GM19395 (cell line): Measurements from ENCODE around the gene FARP1.

Experiments
- ATAC-seq: cut with Tn5 transposase; IDR thresholded peaks from one replicate; pipeline ENCODE4 v1.9.1; 2021; ENCODE audit warnings: mild to moderate bottlenecking, moderate library complexity; ENCODE audit not compliant: unreplicated experiment

Gene FARP1

DNA sequence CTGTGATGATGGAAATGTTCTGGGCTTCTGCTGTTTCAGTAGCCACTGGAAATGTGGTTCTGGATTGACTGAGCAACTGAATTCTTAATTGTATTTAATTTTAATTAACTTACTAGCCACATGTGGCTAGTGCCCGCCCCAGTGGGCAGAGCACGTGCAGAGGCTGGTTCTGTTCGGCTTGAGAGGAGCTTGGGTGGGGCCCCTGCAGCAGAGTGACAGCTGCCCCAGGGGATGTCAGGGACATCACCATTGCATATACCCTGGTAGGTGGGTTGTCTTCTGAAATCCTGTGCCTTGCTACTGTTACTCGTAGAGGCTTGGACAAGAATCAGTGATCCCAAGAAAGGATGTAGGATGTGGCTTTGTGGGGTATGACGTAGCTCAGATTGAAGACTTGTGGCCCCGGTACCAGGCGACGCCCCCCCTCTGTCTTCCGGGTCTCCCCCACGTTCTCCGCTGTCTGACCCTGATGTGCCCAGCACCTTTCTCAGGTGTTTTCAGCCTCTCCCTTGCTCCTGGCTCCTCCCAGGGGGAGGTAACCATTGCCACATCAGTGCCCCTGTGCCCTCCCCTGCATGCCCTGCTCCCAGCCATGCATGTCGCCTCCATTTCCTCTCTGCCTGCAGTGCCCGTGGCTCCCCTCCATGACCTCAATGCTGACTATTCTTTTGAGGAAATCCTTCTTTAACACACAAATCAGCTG lies 136.7 kb downstream of the FARP1 start:
- no peak for ATAC-seq

DNA sequence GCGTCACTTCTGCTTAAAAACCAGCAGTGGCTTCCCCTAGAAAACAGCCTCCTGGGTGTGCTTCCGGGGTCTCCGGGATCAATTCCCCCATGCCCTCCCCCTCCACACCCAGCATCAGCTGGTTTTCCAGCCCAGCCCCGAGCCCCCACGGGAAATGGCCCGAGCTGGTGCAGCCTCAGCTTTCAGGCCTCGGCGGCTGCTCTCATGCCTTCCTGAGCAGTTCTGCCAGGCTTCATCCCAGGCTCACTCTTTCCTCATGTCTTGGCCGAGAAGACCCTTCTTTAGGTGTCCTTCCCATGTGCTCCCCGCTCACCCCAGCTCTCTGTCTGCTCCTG lies 137.2 kb downstream of the FARP1 start:
- ATAC-seq, result no peak

DNA sequence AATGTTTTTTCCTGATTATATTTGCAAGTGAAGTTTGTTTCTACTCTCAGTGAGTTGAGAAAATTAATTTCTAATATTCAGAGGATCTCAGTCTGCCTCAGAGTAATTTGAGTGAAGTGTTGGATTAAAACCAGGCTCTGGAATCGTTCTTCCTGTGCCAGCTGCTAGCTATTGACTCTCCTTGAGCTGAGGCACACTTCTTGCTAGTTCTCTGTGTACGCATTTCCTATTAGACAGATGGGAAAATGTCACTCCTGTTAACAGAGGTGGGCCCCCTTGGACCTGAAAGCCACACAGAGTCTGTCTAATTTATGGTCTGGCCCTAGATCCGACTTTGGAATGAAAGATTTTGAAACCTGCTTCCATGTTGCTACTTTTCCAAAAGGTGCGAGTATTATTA lies 141.8 kb downstream of the FARP1 start:
- ATAC-seq, result no peak

DNA sequence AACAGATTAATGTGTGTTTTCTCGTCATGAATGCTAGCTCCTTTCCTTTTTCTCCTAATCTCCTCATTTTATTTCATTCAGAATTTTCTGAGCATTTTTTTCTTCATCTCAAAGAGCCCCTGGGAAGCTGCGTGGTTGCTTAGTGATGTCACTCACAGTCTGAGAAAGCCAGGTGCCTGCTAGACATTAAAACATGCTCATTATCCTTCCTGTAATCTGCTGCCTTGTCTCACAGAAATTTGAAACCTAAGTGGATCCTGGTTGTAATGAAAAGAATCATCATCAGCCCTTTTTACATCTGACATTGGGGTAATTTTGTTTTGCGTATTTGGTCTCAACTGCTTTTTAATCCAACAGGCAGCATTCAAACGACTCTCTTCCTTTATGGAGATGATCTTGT lies 142.4 kb downstream of the FARP1 start:
- no peak for ATAC-seq

DNA sequence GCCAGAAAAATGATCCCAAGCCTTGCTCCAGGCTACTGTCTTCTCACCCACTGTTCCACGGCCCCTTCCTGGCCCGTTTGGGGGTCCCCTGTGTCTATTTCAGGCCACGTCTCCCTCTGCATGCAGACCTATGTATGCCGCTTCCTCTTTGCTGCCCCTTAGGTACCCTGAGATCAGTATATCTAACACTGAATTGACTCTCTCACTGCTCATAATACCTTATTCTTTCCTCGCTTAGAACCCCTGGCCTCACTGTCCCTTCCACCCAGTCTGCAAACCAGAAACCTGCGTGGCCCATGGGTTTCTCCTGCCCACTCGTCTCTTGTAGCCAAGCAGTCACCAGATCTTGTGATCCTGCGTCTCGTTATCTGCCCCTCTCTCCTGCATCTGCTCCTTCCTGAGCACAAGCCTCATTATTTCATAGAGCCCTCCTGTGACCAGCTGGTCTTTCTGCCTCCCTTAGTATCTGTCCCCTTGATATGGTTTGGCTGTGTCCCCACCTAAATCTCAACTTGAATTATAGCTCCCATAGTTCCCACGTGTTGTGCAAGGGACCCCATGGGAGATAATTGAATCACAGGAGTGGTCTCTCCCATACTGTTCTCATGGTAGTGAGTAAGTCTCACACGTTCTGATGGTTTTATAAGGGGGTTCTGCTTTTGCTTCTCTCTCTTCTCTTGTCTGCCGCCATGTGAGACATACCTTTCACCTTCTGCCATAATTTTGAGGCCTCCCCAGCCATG lies 143.1 kb downstream of the FARP1 start:
- ATAC-seq, result no peak

DNA sequence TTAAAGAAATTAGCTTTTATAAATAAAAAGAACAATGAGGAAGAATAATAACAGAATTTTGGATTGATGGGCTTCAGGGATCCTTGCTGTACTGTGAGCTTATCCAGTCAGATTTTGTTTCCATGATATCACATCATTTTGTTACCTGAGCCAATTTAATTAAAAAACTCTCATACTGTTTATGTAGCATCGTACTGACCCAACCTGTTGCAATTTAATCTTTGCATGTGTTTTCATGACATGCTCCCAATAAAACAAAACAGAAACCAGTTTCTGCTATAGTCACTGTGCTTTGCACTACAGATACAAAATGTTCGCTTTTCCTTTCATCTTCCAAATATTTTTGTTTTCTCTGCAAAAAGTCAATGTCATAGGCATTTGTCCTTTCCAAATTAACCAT lies 143.9 kb downstream of the FARP1 start:
- no peak for ATAC-seq

DNA sequence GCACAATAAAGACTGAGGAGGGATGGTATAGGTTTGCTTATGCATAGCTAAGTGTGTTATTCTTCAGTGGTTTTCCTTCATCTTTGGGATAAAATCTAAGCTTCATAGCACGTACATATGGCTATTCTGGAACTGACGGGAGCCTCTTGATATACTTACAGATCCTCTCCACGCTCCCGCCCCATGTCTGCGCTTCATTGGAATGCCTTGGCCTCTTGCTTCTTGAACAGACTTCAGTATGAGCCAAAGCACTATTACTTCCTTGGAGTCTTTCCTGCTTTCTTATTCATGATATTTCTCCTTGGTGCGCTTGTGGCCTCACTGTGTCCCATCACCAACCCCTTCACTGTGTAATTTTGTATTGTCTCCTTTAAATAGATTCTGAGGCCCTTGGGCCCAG lies 145.3 kb downstream of the FARP1 start:
- ATAC-seq, result no peak

DNA sequence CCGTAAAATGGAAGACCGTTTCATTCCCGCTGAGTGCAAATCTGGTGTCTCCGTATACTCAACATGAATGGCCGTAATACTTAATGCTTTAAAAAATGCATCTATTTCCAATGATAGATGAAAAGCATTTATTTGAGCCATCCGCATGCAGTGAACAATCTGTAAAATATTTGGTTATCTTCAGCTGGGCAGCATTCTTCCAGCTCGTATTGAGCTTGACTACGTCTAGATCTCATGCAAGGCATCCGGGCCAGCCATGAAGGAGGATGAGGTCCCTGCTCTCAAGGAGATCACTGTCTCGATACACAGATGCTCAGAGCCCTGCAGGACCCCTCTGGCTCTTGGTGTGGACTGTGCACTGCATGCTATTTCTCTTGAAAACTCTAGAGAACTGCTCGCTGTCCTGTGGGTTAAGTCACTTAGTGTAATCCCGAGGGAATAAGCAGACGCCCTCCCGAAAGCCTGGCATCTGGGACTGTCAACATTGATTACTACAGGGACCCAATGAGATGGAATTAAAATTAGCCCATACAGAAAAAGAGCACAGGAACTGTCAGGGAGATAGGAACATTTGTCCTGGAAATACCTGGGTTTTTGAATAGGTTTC lies 146.5 kb downstream of the FARP1 start:
- ATAC-seq, result no peak

DNA sequence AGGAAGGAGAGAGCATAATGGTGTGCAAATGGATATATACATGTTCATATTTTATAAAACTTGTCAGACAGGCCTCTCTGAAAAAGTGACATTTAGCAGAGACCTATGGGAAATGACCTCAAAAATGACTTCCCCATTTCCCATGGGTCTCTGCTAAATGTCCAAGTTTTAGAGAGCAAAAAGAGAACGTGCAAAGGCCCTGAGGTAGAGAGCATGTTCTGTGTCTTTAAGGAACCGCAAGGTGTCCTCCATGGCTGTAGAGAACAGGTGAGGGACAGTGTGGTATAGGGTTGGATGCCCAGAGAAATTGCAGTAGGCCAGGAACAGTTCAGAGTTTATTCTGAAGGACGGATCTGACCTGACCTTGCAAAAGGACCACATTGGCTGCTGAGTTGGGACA lies 147.4 kb downstream of the FARP1 start:
- ATAC-seq, result no peak

DNA sequence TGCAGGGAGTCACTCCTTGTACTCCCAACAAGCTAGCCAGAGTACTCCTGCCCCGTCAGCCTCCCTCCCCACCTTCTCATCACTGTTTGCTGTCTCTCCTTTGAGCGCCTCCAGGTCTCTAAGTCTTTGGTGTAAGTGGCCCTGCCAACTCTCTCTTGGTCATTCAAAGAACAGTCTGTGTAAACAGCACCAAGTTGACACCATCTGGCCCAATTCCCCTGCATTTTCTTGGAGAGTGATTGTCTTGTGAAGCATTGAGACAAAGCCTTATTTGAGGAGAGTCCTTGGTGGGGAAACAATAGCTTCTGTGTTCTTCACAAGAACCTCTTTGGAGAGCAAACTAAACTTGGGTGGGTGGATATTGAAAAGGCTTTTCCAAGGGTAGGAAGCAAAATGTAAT lies 148.8 kb downstream of the FARP1 start:
- ATAC-seq, result no peak

DNA sequence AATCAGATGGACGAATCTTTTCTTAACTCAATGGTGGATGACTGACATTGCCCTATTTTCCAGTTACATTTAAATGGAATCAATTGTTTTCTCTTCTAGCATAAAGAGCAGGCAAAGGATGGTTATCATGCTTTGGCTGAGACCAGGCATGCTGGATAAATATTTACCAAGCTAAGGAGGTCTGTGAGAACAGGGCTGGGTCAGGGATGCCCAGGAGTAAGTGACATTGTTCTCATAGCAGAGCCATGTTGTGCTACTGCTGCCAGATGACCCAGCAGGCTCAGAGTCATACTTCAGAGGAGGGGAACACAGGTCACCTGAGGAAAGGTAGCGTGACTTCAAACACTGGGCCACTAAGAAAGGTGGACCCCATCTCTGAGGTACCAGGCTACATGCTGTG lies 150.2 kb downstream of the FARP1 start:
- no peak for ATAC-seq

DNA sequence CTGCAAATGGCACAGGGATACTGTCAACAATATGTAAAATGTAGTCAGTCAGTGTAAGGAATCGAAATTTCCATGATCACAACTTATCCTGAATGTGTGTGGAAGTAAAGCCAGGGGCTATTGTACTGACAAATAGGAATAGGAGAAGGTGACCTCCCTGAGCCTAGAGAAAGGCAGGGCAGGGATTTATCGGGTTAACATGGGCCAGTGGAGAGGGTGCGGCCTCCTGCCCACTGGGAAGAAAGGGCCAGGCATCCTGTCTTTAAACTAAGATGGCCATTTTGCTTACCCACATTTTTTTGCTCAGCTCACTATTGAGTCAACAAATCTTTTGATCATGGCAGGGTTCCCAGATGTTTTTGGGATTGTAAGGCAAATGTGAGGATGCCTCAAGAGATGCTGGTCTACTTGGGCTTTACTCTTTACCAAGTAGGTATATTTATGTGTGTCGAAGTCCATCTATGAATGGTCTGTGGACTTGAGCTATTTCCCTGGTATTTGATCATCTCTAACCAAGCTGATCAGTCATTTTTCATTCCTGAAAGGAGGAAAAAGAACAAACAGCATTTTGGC lies 150.8 kb downstream of the FARP1 start:
- ATAC-seq, result no peak

DNA sequence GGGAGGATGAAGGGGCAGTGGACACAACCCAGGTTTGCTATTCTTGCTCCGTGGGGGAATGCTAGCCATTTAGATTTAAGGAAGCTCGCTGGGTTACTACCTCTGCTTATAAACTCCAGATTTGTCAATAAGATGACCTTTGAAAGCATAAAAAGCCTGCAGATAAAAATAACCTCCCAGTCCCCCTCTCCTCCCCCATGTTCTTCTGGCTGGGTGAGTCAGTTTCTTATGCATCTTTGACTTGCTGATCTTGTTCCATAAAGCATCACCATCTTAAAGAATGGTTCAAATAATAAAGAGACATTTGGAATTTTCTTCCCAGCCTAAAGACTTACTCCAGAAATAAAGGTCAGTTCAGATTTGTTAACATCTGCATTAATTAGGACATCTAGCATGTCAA lies 152.5 kb downstream of the FARP1 start:
- ATAC-seq, result no peak

DNA sequence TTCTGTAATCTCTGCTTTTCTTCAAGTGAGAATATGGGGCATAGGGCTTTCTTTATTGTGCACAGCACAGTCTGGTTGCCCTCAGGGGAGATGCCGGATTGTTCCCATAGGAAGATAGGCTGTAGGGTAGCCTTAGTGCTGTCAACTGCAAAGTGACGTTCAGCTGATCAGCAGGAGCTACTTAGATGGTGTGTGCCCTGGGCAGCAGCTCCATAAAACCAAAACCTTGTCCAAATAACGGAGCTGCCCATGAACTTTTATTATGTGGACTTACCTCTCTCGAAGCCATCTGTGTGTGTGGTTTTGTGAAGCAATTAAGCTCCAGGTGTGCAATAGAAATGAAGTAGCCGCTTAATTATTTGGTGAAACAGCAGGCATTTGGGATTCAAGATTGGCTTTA lies 154.2 kb downstream of the FARP1 start:
- no peak for ATAC-seq

DNA sequence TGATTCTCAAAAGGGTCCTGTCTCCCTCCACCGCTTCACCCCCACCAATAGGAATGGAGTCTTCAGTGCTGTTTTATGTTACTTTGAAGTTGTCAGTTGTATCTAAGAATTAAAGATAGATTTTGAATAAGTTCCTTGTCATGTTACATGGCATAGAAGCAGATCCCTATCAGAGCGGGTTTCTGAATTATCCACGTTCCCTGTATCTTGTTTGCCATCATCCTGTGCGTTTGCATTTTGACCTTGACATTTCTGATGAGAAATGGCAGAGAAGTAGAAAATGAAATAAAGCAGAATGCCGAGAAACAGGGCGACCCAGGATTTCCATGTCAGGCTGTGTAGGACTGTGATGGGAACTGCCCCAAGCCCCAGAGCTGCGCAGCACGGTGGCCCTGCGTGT lies 154.9 kb downstream of the FARP1 start:
- ATAC-seq, result no peak

DNA sequence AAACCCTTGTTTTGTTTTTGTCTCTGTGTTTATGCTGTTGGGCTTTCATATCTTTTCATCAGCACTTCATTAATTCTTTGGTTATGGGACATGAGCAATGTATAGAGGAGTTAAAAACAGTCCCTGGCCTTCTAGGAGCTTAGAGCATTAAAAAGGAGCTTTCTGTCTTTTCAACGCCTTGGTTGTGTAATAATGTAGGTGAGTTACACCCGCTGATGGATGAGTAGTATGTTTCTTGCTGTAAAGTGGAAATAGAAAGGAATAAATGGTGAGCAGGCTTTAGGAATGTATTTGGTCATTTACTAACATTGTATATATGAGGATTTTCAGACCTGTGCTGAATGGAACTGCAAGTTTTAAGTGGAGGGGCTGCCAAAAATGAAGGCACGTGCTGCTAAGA lies 155.7 kb downstream of the FARP1 start:
- no peak for ATAC-seq

DNA sequence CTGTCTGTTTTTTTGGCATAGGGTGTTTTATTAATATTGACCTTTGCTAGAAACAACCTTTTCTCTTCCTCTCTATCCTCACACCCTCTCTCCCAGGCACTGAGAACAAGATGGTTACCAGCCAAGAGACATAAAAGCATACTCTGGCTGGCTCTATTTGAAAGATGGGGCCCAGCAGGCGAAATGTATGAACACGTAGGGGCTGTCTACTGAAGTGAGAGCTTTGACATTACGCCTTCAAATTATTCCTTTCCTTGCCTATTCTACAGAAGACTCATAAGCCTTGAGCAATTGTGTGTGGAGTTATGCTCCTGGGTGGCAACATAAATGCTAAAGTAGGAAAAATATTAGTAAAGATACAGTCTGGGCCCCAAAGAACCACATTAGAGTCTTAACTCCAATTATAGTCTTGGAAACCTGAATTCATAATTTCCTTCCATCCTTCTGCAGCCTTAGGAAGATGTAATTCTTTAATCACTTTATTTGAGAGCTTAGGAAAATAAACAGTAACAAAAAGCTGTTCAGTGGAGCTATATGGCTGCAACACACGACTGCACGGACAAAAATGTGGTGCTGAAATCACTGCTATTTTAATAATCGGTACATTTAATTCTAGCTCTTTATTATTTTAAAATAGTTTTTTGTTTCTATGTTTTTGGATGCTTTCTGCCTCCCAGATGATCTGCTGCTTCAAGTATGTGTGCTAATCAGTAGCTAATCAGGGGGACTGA lies 156.5 kb downstream of the FARP1 start:
- no peak for ATAC-seq

DNA sequence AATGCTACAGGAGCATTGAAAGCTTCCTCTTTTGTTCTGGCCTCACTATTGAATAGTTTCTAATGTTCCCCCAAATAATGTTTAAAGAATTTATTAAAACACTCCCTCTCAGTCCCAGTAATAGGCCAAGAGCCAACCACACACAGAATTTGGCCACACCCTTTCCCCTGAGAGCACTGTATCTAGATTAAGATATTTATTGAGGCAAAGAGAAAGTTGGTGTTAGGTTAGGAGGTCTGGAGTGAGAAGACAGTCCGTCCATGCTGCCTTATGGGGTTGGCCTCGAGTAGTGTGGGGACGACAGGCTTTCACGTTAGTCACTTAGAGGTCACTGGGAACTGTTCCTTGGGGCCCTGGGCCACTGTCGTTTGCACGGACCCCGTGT lies 157.1 kb downstream of the FARP1 start:
- ATAC-seq, result no peak

DNA sequence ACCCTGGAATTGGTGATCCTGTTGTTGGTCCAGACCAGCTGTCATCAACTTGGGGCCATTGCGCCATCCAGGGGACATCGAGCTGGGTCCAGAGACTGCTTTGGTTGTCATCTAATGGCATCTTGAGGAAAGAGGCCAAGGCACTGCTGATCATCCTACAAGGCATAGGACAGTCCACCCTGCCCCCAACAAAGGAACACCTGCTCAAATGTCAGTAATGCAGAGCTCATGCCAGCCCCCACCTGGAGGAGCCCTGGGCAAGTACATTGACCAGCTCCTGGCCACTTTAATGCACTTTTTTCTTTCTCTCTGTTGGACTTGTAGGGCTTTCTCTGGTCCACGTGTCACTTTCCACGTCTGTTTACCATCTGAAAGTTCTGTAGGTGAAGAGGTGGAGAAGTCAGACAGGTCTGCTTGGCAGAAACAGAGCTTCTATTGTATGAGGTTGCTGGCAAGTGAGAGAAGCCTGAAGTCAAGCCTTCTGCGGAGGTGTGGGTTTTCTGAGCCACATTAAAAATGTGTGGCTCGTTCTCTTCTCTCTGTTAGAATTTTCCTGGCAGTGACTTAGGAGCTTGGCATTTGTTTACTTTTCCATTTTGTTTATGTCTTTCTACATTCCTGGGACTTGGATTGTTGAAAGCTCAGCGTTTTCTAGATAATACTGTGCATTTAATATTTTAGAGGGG lies 158.2 kb downstream of the FARP1 start:
- no peak for ATAC-seq

DNA sequence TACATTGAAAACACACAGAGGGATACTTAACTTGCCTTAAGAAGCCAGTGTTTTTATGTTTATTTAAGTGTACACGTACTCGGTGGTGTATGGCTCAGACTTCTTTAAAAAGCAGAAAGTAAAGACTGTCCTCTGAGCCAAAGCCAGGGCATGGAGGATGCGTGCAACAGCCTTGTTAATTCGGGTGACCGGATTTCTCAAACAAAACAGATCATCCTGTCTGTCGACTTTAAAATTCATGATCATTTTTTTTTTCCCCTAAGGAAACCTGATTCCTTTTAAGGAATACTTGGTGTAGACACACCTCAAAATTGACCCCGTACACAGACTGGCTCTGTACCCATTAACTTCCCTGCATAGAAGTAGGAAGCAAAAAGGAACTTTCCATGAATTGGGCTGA lies 158.8 kb downstream of the FARP1 start:
- no peak for ATAC-seq

DNA sequence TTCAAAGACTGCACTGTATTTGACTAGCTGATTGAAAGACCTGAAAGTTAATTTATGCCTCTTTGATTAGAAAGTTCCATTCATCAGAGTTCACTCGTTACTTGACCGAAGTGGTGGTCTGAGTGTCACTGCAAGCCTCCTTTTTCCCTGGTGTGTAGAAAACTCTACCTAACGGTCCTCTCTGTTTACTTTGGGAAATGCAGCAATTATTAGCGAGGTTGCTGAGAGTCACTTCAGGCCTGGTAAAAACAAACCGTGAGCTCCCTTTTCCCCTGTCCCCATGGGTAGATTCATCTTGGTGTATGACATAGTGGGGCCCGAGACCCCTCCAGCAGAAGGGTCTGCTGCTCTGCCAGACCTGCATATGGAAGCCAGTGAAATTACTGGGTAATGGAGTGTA lies 161.0 kb downstream of the FARP1 start:
- ATAC-seq, result no peak
